GM18870 (cell line): ENCODE data around the gene SCNN1A.

ENCODE experiments used
- ATAC-seq: cut with Tn5 transposase; IDR thresholded peaks from one replicate; pipeline ENCODE4 v1.9.1; 2021; ENCODE audit warnings: moderate library complexity; ENCODE audit not compliant: unreplicated experiment

Gene SCNN1A

GRCh38 chr12:6384499-6385436 lies 9.4 kb upstream of the SCNN1A start:
- no peak for ATAC-seq

- ATAC-seq: no peak
These were observed 8.5 kb upstream of the SCNN1A start, which contains the start of gene LTBR for GRCh38 chr12:6383572-6384498. Gene LTBR (plus strand): TSS chr12:6384162. CDS start chr12:6384359, 197 bp downstream.

GRCh38 chr12:6382982-6383381 lies 7.6 kb upstream of the SCNN1A start:
- no peak for ATAC-seq

GRCh38 chr12:6382371-6382770 lies 7.0 kb upstream of the SCNN1A start:
- no peak for ATAC-seq

GRCh38 chr12:6380141-6381121 lies 5.1 kb upstream of the SCNN1A start:
- ATAC-seq: no peak

GRCh38 chr12:6378709-6379472 lies 3.5 kb upstream of the SCNN1A start:
- ATAC-seq: no peak

- ATAC-seq: no peak
These were observed 2.3 kb upstream of the SCNN1A start for GRCh38 chr12:6377667-6377994.

- no peak for ATAC-seq
These were observed 1.7 kb upstream of the SCNN1A start for GRCh38 chr12:6376870-6377666.

GRCh38 chr12:6376079-6376869 lies 911 bp upstream of the SCNN1A start:
- ATAC-seq: no peak

GRCh38 chr12:6374786-6375160 lies 590 bp downstream of the SCNN1A start:
- no peak for ATAC-seq

- ATAC-seq: no peak
These were observed 1.2 kb downstream of the SCNN1A start for GRCh38 chr12:6374028-6374785.

- ATAC-seq: no peak
These were observed 2.2 kb downstream of the SCNN1A start for GRCh38 chr12:6373022-6373787.

- ATAC-seq: no peak
These were observed 2.9 kb downstream of the SCNN1A start for GRCh38 chr12:6372403-6373003.

- no peak for ATAC-seq
These were observed 4.2 kb downstream of the SCNN1A start for GRCh38 chr12:6370994-6371754.

GRCh38 chr12:6370576-6370935 lies 4.8 kb downstream of the SCNN1A start:
- ATAC-seq: no peak
